Erythroblast (primary cell): ENCODE results near the gene FBXW7.

Source experiments
- GATA1 ChIP-seq: IDR thresholded peaks from 2 replicates; pipeline ENCODE4 v1.6.1; 2011; ENCODE audit warnings: low read depth, mild to moderate bottlenecking, control low read depth, low read length, moderate library complexity
- POLR2A ChIP-seq: IDR thresholded peaks from 2 replicates; pipeline ENCODE4 v1.6.1; 2011; ENCODE audit warnings: mild to moderate bottlenecking, low read length

- no peak for TF ChIP-seq POLR2A
- TF ChIP-seq GATA1, result no peak
Measured at GRCh38 chr4:152515678-152516077, 20.2 kb downstream of the FBXW7 start.
